NCI-H1105 treated with DMSO at 0.1 percent for 48 hours (cell line): ENCODE data around the gene KLF7.

ENCODE experiments used
- DNase-seq: peaks from one replicate; lab custom pipeline; 2025; lab: John Stamatoyannopoulos, UW

KLF7 gene

DNA sequence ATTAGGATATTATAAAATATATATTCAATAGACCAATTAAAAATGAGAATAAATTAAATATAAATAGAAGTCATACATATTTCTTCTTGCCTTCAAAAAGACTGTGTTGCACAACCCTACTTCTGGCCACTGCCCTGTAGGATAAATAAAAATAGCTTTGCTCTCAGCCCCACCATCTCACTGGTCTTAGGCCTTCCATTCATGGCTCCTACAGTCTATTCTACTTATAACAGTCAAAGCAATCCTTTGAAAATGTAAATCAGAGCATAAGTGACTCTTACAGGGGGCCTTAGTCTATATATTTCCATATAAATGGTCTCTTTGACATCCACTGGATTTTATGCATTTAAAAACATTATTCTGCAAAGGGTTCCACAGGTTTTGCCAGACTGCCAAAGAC is 72.9 kb downstream of the KLF7 start:
- no peak for DNase-seq

GRCh38 chr2:207091928-207092327 is 73.8 kb downstream of the KLF7 start:
- DNase-seq: no peak

DNA sequence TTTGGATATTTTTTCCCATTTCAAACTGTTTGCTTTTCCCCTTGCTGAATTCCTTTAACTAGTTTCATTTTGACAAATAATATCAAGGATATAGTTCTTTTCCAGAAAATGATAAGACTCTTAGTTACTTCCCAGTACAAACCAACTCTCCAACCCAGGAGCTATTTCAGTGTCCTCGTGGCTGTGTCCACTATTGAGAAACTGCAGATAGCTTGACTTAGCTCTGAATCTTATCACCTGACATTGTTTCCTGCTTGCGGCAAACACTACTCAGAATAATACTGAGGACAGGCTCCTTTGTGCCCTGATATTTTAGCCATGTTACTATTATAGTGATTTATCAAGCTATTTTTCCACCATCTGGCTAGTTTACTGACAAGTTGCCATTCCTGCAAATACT is 74.6 kb downstream of the KLF7 start:
- DNase-seq: no peak

DNA sequence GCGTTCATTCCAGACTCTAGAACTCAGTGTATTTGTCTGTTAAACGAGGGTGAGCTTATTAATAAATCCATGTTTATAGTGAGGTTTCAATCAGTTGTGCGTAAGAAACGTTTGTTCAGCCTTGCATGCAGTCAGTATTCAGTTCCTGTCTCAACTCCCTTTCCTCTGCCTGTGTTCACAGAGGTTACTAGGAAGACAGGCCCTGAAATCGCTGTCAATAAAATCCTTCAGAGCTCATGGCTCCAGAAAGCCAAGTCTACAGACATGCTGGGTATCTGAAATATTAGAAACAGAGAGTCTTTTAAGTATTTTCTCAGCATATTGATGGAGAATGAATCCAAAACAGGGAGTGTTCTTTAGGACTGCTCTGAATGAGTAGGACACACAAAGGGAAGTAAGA is 75.4 kb downstream of the KLF7 start:
- no peak for DNase-seq

DNA sequence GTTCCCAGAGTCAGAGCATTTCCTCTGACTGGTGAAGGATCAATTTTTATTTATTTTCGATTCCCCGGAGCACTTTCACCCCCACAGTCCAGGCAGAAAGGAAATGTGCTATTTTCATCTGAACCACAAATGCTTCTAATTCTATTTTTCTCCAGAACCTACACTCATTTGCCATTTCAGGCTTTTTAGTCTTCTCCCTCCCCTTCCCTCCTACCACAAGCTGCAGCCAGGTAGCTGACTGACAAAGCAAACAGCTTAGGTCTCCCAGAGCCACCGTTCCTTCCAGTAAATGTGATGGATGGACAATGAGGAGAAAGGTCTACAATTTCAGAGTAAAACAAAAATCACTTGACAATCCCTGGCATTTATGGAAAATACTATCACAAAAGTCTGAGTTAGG is 76.9 kb downstream of the KLF7 start:
- DNase-seq: no peak

- DNase-seq: no peak
Observed at GRCh38 chr2:207088276-207088675, 77.5 kb downstream of the KLF7 start.

DNA sequence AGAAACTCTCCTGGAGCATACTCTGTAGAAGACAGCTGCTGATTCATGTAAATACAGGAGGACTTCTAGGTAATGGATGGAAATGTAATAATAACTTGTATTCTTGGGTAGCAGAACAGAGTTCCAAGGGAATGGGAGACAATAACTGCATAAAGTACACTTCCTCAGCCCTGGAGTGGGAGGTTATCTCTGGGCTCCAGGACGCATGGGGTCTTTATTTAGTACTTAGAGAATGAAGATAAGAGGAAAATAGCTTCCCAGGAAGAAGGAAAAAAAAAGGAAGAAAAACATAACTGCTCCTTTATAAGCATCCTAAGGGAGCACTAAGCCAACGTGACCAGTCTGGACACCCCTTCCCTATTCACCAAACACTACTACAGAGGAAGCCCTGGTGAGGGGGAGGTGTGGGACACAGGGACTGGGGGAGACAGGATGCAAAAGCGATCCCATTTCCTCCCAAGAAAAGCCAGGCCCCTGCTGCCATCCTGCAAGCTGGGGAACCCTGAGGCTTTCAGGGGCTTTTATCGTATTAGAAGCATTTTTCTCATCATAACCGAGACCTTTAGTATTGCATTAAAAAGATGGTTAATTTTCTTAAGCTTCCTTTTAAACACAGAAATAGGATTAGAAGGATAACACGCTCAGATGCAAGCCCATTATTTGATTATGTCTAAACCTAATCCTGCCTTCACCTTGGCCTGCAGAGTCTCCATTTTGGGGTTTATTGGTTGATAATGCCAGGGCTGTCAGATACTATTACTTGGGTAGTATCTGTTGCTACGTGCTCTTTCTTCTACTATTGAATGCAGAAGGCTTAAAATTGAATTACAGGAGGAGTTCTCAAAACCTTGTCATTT is 78.5 kb downstream of the KLF7 start:
- no peak for DNase-seq

- no peak for DNase-seq
Observed at GRCh38 chr2:207086136-207086535, 79.6 kb downstream of the KLF7 start.

DNA sequence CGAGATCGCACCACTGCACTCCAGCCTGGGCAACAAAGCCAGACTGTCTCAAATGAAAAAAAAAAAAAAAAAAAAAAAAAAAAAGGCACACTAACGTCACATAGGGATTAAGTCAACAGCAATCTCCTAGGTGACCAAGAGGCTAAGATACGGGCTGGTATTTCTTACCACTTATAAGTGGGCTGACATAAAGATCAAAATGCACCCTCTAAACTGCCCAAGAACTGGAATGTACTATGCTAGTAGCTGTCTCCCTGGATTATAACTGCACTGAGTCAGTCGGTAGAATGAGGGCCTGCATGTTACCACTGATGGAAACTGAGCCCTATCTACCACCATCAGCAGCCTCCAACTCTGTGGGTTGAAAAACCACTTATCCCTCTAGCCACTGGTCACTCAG is 80.6 kb downstream of the KLF7 start:
- no peak for DNase-seq

DNA sequence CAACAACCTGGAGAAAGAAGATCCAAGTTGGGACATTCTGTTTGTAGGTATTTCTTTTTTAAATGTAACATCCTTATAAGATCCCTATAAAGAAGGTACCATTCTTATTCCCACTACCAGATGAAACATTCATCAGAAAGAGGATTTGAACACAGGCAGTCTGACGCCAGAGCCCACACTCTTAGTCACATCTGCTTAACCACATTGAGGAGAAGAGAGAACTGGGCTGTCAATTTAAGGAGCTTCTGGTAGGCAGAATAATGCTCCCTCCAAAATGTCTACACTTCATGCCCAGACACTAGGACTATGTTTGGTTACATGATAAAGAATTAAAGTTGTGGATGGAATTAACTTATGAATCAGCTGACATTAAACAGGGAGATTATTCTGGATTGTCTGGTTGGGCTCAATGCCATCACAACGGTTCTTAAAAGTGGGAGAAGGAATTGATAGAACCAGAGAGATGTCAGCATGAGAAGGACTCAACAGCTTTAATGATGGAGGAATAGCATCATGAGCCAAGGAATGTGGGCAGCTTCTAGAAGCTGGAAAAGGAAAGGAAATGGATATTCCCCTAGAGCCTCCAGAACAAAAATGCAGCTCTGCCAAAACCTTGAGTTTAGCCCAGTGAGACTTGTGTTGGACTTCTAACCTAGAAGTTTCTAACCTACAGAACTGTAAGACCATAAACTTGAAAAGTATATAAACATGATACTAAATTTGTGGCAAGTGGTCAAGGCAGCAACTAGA is 82.2 kb downstream of the KLF7 start:
- DNase-seq: no peak

- no peak for DNase-seq
Observed at GRCh38 chr2:207082619-207083018, 83.1 kb downstream of the KLF7 start.

DNA sequence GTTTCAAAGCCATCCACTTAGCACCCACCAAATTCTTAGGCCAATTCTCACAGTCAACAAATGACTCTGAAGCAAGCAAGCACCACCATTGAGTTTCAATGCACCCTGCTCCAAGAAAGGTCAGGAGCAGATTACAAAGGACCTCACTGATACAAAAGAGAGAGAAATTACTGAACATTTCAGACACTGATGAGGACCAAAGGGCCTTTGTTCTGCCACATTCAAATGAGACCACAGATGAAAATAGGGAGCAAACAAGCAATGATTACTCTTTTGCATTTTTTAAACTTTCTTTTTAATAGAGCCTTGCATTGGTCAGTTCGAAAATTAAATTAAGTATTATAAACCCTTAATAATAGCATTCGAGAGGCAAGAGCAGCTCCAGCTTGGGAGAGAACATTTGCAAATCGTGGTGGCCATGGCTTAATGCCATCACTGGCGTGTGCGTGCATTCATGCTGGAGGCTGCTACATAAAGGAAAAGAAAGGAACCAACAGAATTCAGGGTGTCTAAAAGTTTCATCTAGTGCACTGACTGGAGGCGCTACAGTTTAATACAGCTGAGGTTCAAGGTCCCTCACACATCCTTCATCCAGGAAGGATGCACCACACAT is 87.5 kb downstream of the KLF7 start:
- DNase-seq: no peak

DNA sequence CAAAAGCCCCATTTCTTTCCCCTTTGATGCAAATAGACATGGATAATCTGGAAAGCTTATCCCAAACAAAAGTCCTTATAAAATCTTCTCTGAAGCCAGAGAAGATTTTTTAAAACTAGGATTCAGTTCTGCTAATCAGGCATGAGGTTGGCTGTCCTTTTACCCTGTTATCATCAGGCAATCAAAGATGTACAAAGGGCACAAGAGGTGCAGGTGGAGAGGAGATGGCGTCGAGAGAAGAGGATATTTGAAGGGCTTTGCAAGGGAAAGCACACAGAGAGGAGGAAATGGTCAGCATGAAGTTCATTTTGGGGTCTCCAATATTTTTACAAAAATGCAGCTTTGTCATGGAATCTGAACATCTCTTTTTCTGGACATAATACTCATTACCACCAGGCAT is 88.5 kb downstream of the KLF7 start:
- no peak for DNase-seq

DNA sequence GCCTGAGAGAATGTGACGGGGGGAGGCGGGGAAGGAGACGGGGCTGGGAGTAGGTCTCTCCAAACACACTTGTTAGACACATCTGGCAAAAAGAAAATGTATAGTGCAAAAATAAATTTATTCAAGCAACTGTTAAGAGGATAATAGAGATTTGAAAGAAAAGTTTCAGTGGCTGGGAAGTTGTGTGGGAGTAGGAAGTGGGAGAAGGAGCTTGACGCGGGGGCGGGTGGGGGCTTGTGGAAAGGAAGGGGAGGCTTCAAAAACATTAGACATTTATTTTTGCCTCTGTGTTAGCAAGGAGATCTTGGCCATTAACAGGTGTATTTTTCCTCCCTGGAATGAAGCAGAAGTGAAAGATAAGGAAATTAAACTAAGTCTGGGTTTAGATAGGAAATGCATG is 90.3 kb downstream of the KLF7 start:
- no peak for DNase-seq

GRCh38 chr2:207073801-207074678 is 91.7 kb downstream of the KLF7 start:
- no peak for DNase-seq

DNA sequence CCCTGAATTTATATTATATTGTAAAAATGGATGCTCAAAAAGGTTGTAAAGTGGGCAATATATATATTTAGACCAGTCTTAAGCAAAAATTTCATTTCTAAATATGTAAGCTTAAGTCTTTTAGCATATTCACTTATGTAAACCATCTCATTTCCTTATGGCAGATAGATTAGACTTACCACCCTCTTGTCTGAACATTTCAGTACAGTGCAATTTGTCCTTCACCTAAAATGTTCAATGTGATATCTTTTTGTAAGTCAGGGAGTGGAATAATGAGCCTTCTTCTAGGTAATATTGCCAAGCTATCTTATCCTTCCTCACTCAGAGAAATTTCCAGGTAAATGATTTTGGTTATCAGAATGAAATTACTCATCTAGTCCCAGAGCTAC is 92.3 kb downstream of the KLF7 start:
- no peak for DNase-seq

- DNase-seq: no peak
Observed at GRCh38 chr2:207072571-207072970, 93.2 kb downstream of the KLF7 start.

GRCh38 chr2:207071820-207072219 is 93.9 kb downstream of the KLF7 start:
- no peak for DNase-seq

- no peak for DNase-seq
Observed at GRCh38 chr2:207067473-207067872, 98.3 kb downstream of the KLF7 start.

- DNase-seq: peak; percentile 59
Observed at GRCh38 chr2:207066791-207067460, 98.8 kb downstream of the KLF7 start.

DNA sequence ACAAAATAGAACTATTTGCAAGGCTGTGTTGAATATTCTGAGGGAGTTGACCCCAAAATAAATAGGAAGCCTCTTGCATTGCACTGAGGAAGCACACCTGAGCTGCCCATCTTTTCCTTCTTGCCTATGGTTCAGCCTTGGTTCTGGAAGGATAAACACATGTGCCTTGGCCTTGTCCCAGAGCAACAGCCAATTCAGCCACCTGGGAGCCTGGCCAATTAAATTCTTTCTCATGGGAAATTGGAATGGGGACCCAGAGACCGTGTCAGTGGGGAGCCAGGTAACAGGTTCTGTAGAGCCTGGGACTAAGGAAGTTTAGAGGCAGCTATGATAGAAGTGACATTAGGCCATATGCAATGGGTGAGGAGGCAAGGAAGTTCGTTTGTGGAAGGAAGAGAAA is 99.6 kb downstream of the KLF7 start:
- no peak for DNase-seq
